Hepatocyte (in vitro differentiated cells): Measurements from ENCODE around the gene IL24.

ENCODE experiments used
- CTCF ChIP-seq: fragments of 200-600 bp; sonication (generic); IDR thresholded peaks from 2 replicates; pipeline ENCODE4 v1.5.1; 2016; ENCODE audit warnings: antibody characterized with exemption, mild to moderate bottlenecking; ENCODE audit not compliant: poor library complexity
- EZH2 ChIP-seq: fragments of 200-600 bp; sonication (generic); IDR thresholded peaks from 2 replicates; pipeline ENCODE4 v1.6.1; 2016; ENCODE audit warnings: antibody characterized with exemption, mild to moderate bottlenecking, borderline replicate concordance
- EZH2phosphoT487 ChIP-seq: fragments of 200-600 bp; sonication (generic); IDR thresholded peaks from one replicate; pipeline ENCODE4 v1.6.1; 2018; ENCODE audit warnings: antibody characterized with exemption, mild to moderate bottlenecking, low read depth, moderate library complexity; ENCODE audit not compliant: unreplicated experiment, severe bottlenecking

GRCh38 chr1:206918076-206918475, 20.8 kb downstream of the IL24 start:
- TF ChIP-seq CTCF (no peak), EZH2phosphoT487 (no peak), EZH2 (no peak)
